H1 (cell line): ENCODE results near the gene IL1RAPL1. TPM values are rescaled to one million over a fixed set of nuclear protein-coding genes. Genes with fewer than 3 reads are reported as not detected.

Source experiments
- CTCF ChIA-PET: fragments of 300-600 bp; sonication (Branson Sonifier 250); formaldehyde crosslinking; loops from one replicate; lab custom pipeline; 2021; ENCODE audit not compliant: partially characterized antibody; lab: Charles Lee
- POLR2A ChIA-PET: fragments of 300-600 bp; sonication (Branson Sonifier 250); formaldehyde crosslinking; loops from one replicate; lab custom pipeline; 2021; ENCODE audit warnings: inconsistent platforms; ENCODE audit not compliant: partially characterized antibody; lab: Charles Lee
- DNase-seq, 2 experiments: peaks; one replicate each; pipeline versions ENCODE4 v3.0.0 to v3.0.0-alpha.2; 2010 to 2022; ENCODE audit warnings: low spot score in 2 of 2, low read depth in 1 of 2, mixed read lengths in 1 of 2
- FAIRE-seq: peaks from 2 replicates; lab custom pipeline; 2011; peaks lifted over from hg19 to GRCh38; lab: Jason Lieb, UNC
- H2AFZ ChIP-seq: 2 replicates; pipeline ENCODE4 v1.8.1; 2012; ENCODE audit warnings: low read length, inconsistent platforms
- H2AK5ac ChIP-seq: 2 replicates; pipeline ENCODE4 v1.6.1; 2013; ENCODE audit warnings: low read depth, low read length
- H2BK120ac ChIP-seq: replicated peaks from 2 replicates; pipeline ENCODE3; 2013; ENCODE audit warnings: low read depth, low read length, inconsistent platforms
- H2BK12ac ChIP-seq: 2 replicates; pipeline ENCODE4 v1.6.1; 2013; ENCODE audit warnings: low read depth, low read length
- H2BK15ac ChIP-seq: 2 replicates; pipeline ENCODE4 v1.6.1; 2013; ENCODE audit warnings: low read length
- H2BK20ac ChIP-seq: 2 replicates; pipeline ENCODE4 v1.6.1; 2013; ENCODE audit warnings: low read length
- H2BK5ac ChIP-seq: 2 replicates; pipeline ENCODE4 v1.6.1; 2013; ENCODE audit warnings: low read depth, low read length
- H3K14ac ChIP-seq: 2 replicates; pipeline ENCODE4 v1.6.1; 2013; ENCODE audit warnings: inconsistent platforms; ENCODE audit not compliant: insufficient read length
- H3K18ac ChIP-seq: 2 replicates; pipeline ENCODE4 v1.6.1; 2013; ENCODE audit warnings: low read length; ENCODE audit errors: extremely low read depth
- H3K23ac ChIP-seq: 2 replicates; pipeline ENCODE4 v1.6.1; 2013; ENCODE audit warnings: inconsistent platforms; ENCODE audit not compliant: insufficient read length
- H3K23me2 ChIP-seq: 2 replicates; pipeline ENCODE4 v1.6.1; 2013; ENCODE audit warnings: low read depth, low read length
- H3K27ac ChIP-seq: 2 replicates; pipeline ENCODE4 v1.6.1; 2011; ENCODE audit warnings: low read depth, low read length, inconsistent platforms
- H3K27me3 ChIP-seq, 4 experiments: replicated peaks in 1 of 4; 1 replicate in 1 of 4; 2 replicates in 3 of 4; pipeline versions ENCODE4 v1.6.1 to v1.8.1; 2011 to 2013; ENCODE audit warnings: low read length in 3 of 4, mild to moderate bottlenecking in 3 of 4, inconsistent platforms in 2 of 4, mixed read lengths in 2 of 4, moderate library complexity in 1 of 4; ENCODE audit not compliant: control insufficient read depth in 3 of 4, insufficient read depth in 3 of 4; ENCODE audit errors: extremely low read depth in 1 of 4
- H3K36me3 ChIP-seq, 4 experiments: 2 replicates each; pipeline versions ENCODE4 v1.6.1 to v1.8.1; 2011 to 2013; ENCODE audit warnings: mild to moderate bottlenecking in 4 of 4, low read length in 3 of 4, moderate library complexity in 2 of 4, control low read depth in 1 of 4, inconsistent platforms in 1 of 4; ENCODE audit not compliant: insufficient read depth in 4 of 4, control insufficient read depth in 2 of 4
- H3K4ac ChIP-seq: replicated peaks from 2 replicates; pipeline ENCODE3; 2013; ENCODE audit warnings: low read length, low read depth, mixed read lengths, inconsistent platforms; ENCODE audit not compliant: insufficient read length
- H3K4me1 ChIP-seq, 4 experiments: replicated peaks in 1 of 4; 1 replicate in 1 of 4; 2 replicates in 3 of 4; pipeline versions ENCODE4 v1.6.1 to v1.8.1; 2011 to 2013; ENCODE audit warnings: low read length in 3 of 4, inconsistent platforms in 2 of 4, mixed read lengths in 1 of 4; ENCODE audit not compliant: insufficient read depth in 4 of 4, control insufficient read depth in 3 of 4
- H3K4me2 ChIP-seq, 2 experiments: 2 replicates each; pipeline versions ENCODE4 v1.6.1 to v1.8.1; 2011 to 2013; ENCODE audit warnings: low read depth in 2 of 2, low read length in 2 of 2, control low read depth in 1 of 2, inconsistent platforms in 1 of 2, mild to moderate bottlenecking in 1 of 2; ENCODE audit not compliant: insufficient read depth in 1 of 2
- H3K4me3 ChIP-seq, 4 experiments: fragments of 200-600, 300-600 bp in 1 of 4; sonication (generic), shearing (Covaris generic), sonication (Bioruptor Twin) in 1 of 4; 2 replicates each; pipeline versions ENCODE4 v1.5.1 to v1.8.1; 2011 to 2016; ENCODE audit warnings: low read length in 4 of 4, low read depth in 3 of 4, control low read depth in 2 of 4, inconsistent platforms in 2 of 4, mild to moderate bottlenecking in 2 of 4, mixed read lengths in 1 of 4, moderate library complexity in 1 of 4; ENCODE audit not compliant: insufficient read depth in 2 of 4; ENCODE audit errors: extremely low read depth in 1 of 4
- H3K56ac ChIP-seq: replicated peaks from 2 replicates; pipeline ENCODE3; 2013; ENCODE audit warnings: low read depth, mild to moderate bottlenecking, mixed read lengths, low read length, inconsistent platforms; ENCODE audit not compliant: insufficient read length
- H3K79me1 ChIP-seq: 2 replicates; pipeline ENCODE4 v1.6.1; 2013; ENCODE audit warnings: low read depth, low read length, control low read depth
- H3K79me2 ChIP-seq, 2 experiments: 2 replicates each; pipeline versions ENCODE4 v1.6.1 to v1.8.1; 2012 to 2013; ENCODE audit warnings: low read length in 2 of 2, mild to moderate bottlenecking in 2 of 2, inconsistent platforms in 1 of 2; ENCODE audit not compliant: insufficient read depth in 2 of 2, control insufficient read depth in 1 of 2
- H3K9ac ChIP-seq, 4 experiments: replicated peaks in 1 of 4; 1 replicate in 1 of 4; 2 replicates in 3 of 4; pipeline versions ENCODE4 v1.6.1 to v1.8.1; 2011 to 2013; ENCODE audit warnings: low read depth in 3 of 4, low read length in 3 of 4, control low read depth in 2 of 4, mild to moderate bottlenecking in 2 of 4, moderate library complexity in 2 of 4, inconsistent platforms in 1 of 4; ENCODE audit errors: extremely low read depth in 1 of 4
- H3K9me3 ChIP-seq, 2 experiments: 2 replicates each; pipeline versions ENCODE4 v1.6.1 to v1.8.1; 2012 to 2013; ENCODE audit warnings: mild to moderate bottlenecking in 2 of 2, moderate library complexity in 2 of 2, control low read depth in 1 of 2, inconsistent platforms in 1 of 2, low read depth in 1 of 2, low read length in 1 of 2, mixed read lengths in 1 of 2; ENCODE audit not compliant: insufficient read depth in 2 of 2
- H4K20me1 ChIP-seq, 2 experiments: replicated peaks in 1 of 2; 2 replicates each; pipeline versions ENCODE3 to v1.8.1; 2011 to 2013; ENCODE audit warnings: inconsistent platforms in 2 of 2, low read length in 2 of 2, mild to moderate bottlenecking in 1 of 2; ENCODE audit not compliant: insufficient read depth in 2 of 2, control insufficient read depth in 1 of 2
- H4K5ac ChIP-seq: 2 replicates; pipeline ENCODE4 v1.6.1; 2013; ENCODE audit warnings: low read length, low read depth, mixed read lengths, inconsistent platforms; ENCODE audit not compliant: insufficient read length
- H4K8ac ChIP-seq: 2 replicates; pipeline ENCODE4 v1.8.0; 2013; ENCODE audit warnings: mild to moderate bottlenecking, moderate library complexity, low read length, inconsistent platforms; ENCODE audit not compliant: insufficient read depth; ENCODE audit errors: extremely low read depth
- H4K91ac ChIP-seq: replicated peaks from 2 replicates; pipeline ENCODE3; 2013; ENCODE audit warnings: low read length, mixed read lengths, inconsistent platforms; ENCODE audit not compliant: insufficient read length
- KDM5A ChIP-seq: fragments of 200-600 bp; IDR thresholded peaks from 2 replicates; pipeline ENCODE4 v1.7.1; 2012; ENCODE audit warnings: mild to moderate bottlenecking, low read length, inconsistent platforms, mixed read lengths
- POLR2AphosphoS5 ChIP-seq: IDR thresholded peaks from 2 replicates; pipeline ENCODE4 v1.6.1; 2011; ENCODE audit warnings: low read depth, low read length
- POU5F1 ChIP-seq: IDR thresholded peaks from 2 replicates; pipeline ENCODE4 v1.6.1; 2011; ENCODE audit warnings: low read depth, mild to moderate bottlenecking, low read length, moderate library complexity
- SRF ChIP-seq: IDR thresholded peaks from 2 replicates; pipeline ENCODE4 v1.6.1; 2011; ENCODE audit warnings: mild to moderate bottlenecking, low read depth, low read length, moderate library complexity
- WGBS, 2 experiments: shearing (Covaris generic) in 1 of 2; methylation state at CpG; one replicate each; pipeline versions ENCODE4 v1.1.6 to v1.1.7; 2013 to 2015; ENCODE audit warnings: low lambda C conversion rate in 2 of 2, mixed read lengths in 2 of 2, inconsistent platforms in 1 of 2, low coverage in 1 of 2, missing lambda C conversion rate in 1 of 2; ENCODE audit not compliant: insufficient replicate concordance in 2 of 2, insufficient coverage in 1 of 2, insufficient read length in 1 of 2; ENCODE audit errors: extremely low coverage in 1 of 2, missing lambda C conversion rate in 1 of 2; 5-methylcytosine and 5-hydroxymethylcytosine counted together
- polyA plus RNA-seq, 7 experiments: library from polyadenylated mRNA; depleted of rRNA in 3 of 7; stranded (reverse) in 5 of 7; unstranded in 2 of 7; fragments of >200 nt in 5 of 7; fragments of 200-250 nt in 2 of 7; gene quantifications; 1 replicate in 5 of 7; 2 replicates in 1 of 7; 4 replicates in 1 of 7; pipeline versions ENCODE4 v1.2.1 to v1.2.3, GENCODE V29; 2011 to 2013; ENCODE audit warnings: missing spikeins in 2 of 7, mixed read lengths in 2 of 7
- total RNA-seq: library from RNA; stranded (reverse); fragmentation: NEBNext Ultra II Directional; extraction: Animal tissue kit (Norgen Biotek cat#: 25700); gene quantifications from 2 replicates; pipeline ENCODE4 v1.2.1, GENCODE V29; 2021

The IL1RAPL1 gene
- total and polyA plus RNA-seq, 2 of the 8 experiments (the other 6 are each of a cell fraction or from before 2014, with no cell fraction given): 0.11 to 0.35 TPM

GRCh38 chrX:29643181-29643580 lies 1055.9 kb downstream of the IL1RAPL1 start:
- H3K4me2 ChIP-seq: no peak overlapping the region
- no peaks in the 10 kb centered on the region for H3K79me1 ChIP-seq
- ChIA-PET CTCF (no interaction called here), POLR2A (no interaction called here)
- no peaks in the 10 kb centered on the region for H3K9me3 ChIP-seq
- H3K18ac ChIP-seq: no peak overlapping the region
- FAIRE-seq (no peak), DNase-seq (no peak)
- H3K23ac ChIP-seq: no peak overlapping the region
- H3K9ac ChIP-seq: no peak overlapping the region
- no peaks in the 10 kb centered on the region for H3K79me2 ChIP-seq
- H2AFZ ChIP-seq: no peak overlapping the region
- no peak for TF ChIP-seq KDM5A
- TF ChIP-seq POU5F1: no peak
- TF ChIP-seq SRF: no peak
- no peak for TF ChIP-seq POLR2AphosphoS5
- no peaks in the 10 kb centered on the region for H4K20me1 ChIP-seq
- no peak overlapping the region for H4K91ac ChIP-seq
- no peak overlapping the region for H3K27ac ChIP-seq
- H2BK12ac ChIP-seq: no peak overlapping the region
- no peaks in the 10 kb centered on the region for H3K23me2 ChIP-seq
- no peak overlapping the region for H3K4ac ChIP-seq
- no peak overlapping the region for H4K8ac ChIP-seq
- H3K4me3 ChIP-seq: no peak overlapping the region
- no peaks in the 10 kb centered on the region for H3K36me3 ChIP-seq
- no peak overlapping the region for H2BK20ac ChIP-seq
- H3K4me1 ChIP-seq: no peaks in the 10 kb centered on the region
- no peak overlapping the region for H2AK5ac ChIP-seq
- H3K27me3 ChIP-seq: no peaks in the 10 kb centered on the region
- H3K56ac ChIP-seq: no peak overlapping the region
- H2BK15ac ChIP-seq: no peak overlapping the region
- no peak overlapping the region for H2BK120ac ChIP-seq
- H4K5ac ChIP-seq: no peak overlapping the region
- H2BK5ac ChIP-seq: no peak overlapping the region
- 97% methylated on average over 2 of the region's 2 CpGs; no CpG with 5 or more reads in 1 of the 2 experiments for WGBS, 2 experiments
- no peak overlapping the region for H3K14ac ChIP-seq
